OCI-LY7 (cell line): ENCODE measurements around the gene KRTAP5-6.

Experiments
- EZH2phosphoT487 ChIP-seq: fragments of 200-600 bp; sonication (generic); IDR thresholded peaks from 2 replicates; pipeline ENCODE4 v1.6.1; 2018; ENCODE audit warnings: low read depth, borderline replicate concordance, mild to moderate bottlenecking, mixed run types, antibody characterized with exemption, low read length, moderate library complexity, mixed read lengths
- TF ChIP-seq, protein P1 (sequence below): fragments of 200-600 bp; sonication (generic); conservative IDR thresholded peaks from 2 replicates; pipeline ENCODE4 v1.5.1; 2014; ENCODE audit warnings: mild to moderate bottlenecking, antibody characterized with exemption, low read length, moderate library complexity, mixed read lengths

DNA sequence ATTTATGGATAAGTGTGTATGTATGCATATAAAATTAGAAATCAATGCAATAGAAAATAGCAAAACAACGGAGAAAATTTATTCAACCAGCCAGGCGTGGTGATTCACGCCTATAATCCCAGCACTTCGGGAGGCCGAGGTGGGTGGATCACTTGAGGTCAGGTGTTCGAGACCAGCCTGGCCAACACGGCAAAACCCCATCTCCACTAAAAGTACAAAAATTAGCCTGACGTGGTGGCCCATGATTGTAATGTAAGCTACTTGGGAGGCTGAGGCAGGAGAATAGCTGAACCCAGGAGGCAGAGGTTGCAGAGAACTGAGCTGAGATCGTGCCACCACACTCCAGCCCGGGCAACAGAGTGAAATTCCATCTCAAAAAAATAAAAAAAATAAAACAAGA lies 5.5 kb downstream of the KRTAP5-6 start:
- TF ChIP-seq, protein P1, sequence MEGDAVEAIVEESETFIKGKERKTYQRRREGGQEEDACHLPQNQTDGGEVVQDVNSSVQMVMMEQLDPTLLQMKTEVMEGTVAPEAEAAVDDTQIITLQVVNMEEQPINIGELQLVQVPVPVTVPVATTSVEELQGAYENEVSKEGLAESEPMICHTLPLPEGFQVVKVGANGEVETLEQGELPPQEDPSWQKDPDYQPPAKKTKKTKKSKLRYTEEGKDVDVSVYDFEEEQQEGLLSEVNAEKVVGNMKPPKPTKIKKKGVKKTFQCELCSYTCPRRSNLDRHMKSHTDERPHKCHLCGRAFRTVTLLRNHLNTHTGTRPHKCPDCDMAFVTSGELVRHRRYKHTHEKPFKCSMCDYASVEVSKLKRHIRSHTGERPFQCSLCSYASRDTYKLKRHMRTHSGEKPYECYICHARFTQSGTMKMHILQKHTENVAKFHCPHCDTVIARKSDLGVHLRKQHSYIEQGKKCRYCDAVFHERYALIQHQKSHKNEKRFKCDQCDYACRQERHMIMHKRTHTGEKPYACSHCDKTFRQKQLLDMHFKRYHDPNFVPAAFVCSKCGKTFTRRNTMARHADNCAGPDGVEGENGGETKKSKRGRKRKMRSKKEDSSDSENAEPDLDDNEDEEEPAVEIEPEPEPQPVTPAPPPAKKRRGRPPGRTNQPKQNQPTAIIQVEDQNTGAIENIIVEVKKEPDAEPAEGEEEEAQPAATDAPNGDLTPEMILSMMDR = no peak
- TF ChIP-seq EZH2phosphoT487 = no peak
